KMS-11 (cell line): ENCODE data around the gene AAMDC.
"Not testable (repeated sequence)": the region's sequence is repeated elsewhere in the genome, so short reads cannot be mapped to it uniquely, and the experiment has no call there.

Experiments used
- H2AFZ ChIP-seq: fragments of 200-600 bp; sonication (generic); 2 replicates; pipeline ENCODE4 v1.6.1; 2016; ENCODE audit warnings: antibody characterized with exemption, mixed run types, low read depth
- H3K27ac ChIP-seq: fragments of 200-600 bp; sonication (generic); 2 replicates; pipeline ENCODE4 v1.6.1; 2016; ENCODE audit warnings: mild to moderate bottlenecking, mixed run types
- H3K27me3 ChIP-seq: fragments of 200-600 bp; sonication (generic); 2 replicates; pipeline ENCODE4 v1.6.1; 2017; ENCODE audit warnings: mild to moderate bottlenecking, low read depth, mixed run types, moderate library complexity; ENCODE audit not compliant: insufficient read depth
- H3K36me3 ChIP-seq: fragments of 200-600 bp; sonication (generic); 2 replicates; pipeline ENCODE4 v1.6.1; 2017; ENCODE audit warnings: mild to moderate bottlenecking, mixed run types; ENCODE audit not compliant: insufficient read depth
- H3K4me1 ChIP-seq: fragments of 200-600 bp; sonication (generic); 2 replicates; pipeline ENCODE4 v1.6.1; 2016; ENCODE audit warnings: mild to moderate bottlenecking, low read depth, mixed run types; ENCODE audit not compliant: poor library complexity, severe bottlenecking
- H3K4me2 ChIP-seq: fragments of 200-600 bp; sonication (generic); 2 replicates; pipeline ENCODE4 v1.7.0; 2016; ENCODE audit warnings: mild to moderate bottlenecking, mixed run types
- H3K4me3 ChIP-seq: fragments of 200-600 bp; sonication (generic); IDR thresholded peaks from 2 replicates; pipeline ENCODE4 v1.6.1; 2017; ENCODE audit warnings: low read depth, low read length, mixed read lengths; ENCODE audit not compliant: insufficient read depth
- H3K79me2 ChIP-seq: fragments of 200-600 bp; sonication (generic); 2 replicates; pipeline ENCODE4 v1.6.1; 2016; ENCODE audit warnings: low read depth, mixed run types; ENCODE audit not compliant: insufficient read depth
- H3K9ac ChIP-seq: fragments of 200-600 bp; sonication (generic); 2 replicates; pipeline ENCODE4 v1.6.1; 2016; ENCODE audit warnings: mild to moderate bottlenecking, mixed run types
- H4K20me1 ChIP-seq: fragments of 200-600 bp; sonication (generic); 2 replicates; pipeline ENCODE4 v1.6.1; 2016; ENCODE audit warnings: mild to moderate bottlenecking, mixed run types; ENCODE audit not compliant: insufficient read depth
- TF ChIP-seq, protein P1 (sequence below): fragments of 200-600 bp; sonication (generic); conservative IDR thresholded peaks from 2 replicates; pipeline ENCODE4 v1.6.1; 2017; ENCODE audit warnings: low read depth, mild to moderate bottlenecking, antibody characterized with exemption, low read length, moderate library complexity, mixed read lengths

Gene AAMDC

DNA sequence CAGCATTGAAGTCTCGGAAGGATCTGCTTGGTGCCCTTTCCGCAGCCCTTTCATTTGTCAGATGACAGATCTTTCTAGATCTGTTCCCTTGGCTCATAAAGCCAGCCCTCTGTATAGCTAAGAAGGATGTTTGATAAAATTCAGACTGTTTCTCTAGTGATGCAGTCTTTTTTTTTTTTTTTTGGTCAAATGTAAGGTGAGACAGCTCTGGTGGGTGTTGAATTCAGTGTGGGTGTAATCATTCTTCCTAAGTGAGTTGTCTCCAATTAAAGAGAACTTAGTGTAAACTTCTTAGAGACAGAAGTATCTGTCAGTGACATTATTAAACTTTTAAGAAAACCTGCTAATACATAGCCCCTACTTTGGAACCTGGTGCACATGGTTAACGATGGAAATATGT lies 53.3 kb downstream of the AAMDC start:
- TF ChIP-seq, protein P1, sequence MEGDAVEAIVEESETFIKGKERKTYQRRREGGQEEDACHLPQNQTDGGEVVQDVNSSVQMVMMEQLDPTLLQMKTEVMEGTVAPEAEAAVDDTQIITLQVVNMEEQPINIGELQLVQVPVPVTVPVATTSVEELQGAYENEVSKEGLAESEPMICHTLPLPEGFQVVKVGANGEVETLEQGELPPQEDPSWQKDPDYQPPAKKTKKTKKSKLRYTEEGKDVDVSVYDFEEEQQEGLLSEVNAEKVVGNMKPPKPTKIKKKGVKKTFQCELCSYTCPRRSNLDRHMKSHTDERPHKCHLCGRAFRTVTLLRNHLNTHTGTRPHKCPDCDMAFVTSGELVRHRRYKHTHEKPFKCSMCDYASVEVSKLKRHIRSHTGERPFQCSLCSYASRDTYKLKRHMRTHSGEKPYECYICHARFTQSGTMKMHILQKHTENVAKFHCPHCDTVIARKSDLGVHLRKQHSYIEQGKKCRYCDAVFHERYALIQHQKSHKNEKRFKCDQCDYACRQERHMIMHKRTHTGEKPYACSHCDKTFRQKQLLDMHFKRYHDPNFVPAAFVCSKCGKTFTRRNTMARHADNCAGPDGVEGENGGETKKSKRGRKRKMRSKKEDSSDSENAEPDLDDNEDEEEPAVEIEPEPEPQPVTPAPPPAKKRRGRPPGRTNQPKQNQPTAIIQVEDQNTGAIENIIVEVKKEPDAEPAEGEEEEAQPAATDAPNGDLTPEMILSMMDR = no peak
- Histone ChIP-seq H3K79me2 (no peaks in the 10 kb centered on the region), H3K4me1 (peaks cover 16% of the 10 kb centered on the region), H2AFZ (no peak overlapping the region), H3K27ac (no peak overlapping the region), H3K4me2 (no peak overlapping the region), H3K4me3 (no peak overlapping the region), H4K20me1 (no peaks in the 10 kb centered on the region), H3K9ac (no peak overlapping the region), H3K27me3 (no peaks in the 10 kb centered on the region), H3K36me3 (no peaks in the 10 kb centered on the region)

DNA sequence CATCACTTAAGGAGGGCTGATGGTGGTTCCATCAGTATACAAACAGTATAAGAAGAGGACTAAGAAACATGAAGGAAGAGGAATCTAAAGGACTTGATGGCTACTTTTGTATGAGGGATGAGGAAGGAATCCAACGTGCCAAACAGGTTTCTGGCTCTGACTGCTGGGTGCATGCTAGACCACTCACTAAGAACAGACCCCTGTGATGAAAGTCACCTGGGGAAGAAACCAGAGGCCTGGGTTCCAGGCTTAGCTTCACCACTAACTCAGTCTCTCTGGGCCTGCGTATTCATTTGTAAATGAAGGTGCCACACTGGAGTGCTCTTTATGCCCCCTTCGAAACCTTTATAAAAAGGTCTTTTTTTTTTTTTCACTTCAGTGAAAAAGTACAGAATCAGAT lies 55.1 kb downstream of the AAMDC start:
- H3K9ac ChIP-seq = no peak overlapping the region

DNA sequence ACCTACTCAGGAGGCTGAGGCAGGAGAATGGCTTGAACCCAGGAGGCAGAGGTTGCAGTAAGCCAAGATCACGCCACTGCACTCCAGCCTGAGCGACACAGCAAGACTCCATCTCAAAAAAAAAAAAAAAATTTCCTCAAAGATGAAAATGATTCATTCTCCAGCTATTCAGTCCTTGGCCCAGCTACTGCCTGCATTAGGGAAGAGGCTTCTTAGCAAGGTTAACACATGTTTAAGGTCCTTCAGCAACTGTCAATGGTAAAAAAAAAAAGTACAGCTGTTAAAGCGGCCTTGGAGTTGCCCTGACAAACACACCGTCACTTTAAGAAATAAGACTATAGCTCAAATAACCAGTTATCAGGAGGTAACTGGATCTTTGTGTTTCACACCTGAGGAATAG lies 57.3 kb downstream of the AAMDC start:
- not testable (repeated sequence) for H3K36me3 ChIP-seq, H3K9ac ChIP-seq, H3K27me3 ChIP-seq, H3K79me2 ChIP-seq, H3K4me3 ChIP-seq, H2AFZ ChIP-seq, H4K20me1 ChIP-seq
- H3K27ac ChIP-seq = peak overlapping the region; percentile 56; the same call in 1 of the 2 replicates
- peak overlapping the region; percentile 86; the same call in 1 of the 2 replicates for H3K4me2 ChIP-seq
- H3K4me1 ChIP-seq = peaks cover 45% of the 10 kb centered on the region

More for the DNA sequence above, 55.1 kb downstream of the AAMDC start:
- no peak overlapping the region for H3K4me2 ChIP-seq
- H3K36me3 ChIP-seq = no peaks in the 10 kb centered on the region
- no peak overlapping the region for H3K27ac ChIP-seq
- H2AFZ ChIP-seq = no peak overlapping the region
- peaks cover 34% of the 10 kb centered on the region for H3K4me1 ChIP-seq
- H3K79me2 ChIP-seq = no peaks in the 10 kb centered on the region
- H3K27me3 ChIP-seq = no peaks in the 10 kb centered on the region
- TF ChIP-seq, protein P1 = no peak
- H4K20me1 ChIP-seq = no peaks in the 10 kb centered on the region
- H3K4me3 ChIP-seq = no peak overlapping the region

DNA sequence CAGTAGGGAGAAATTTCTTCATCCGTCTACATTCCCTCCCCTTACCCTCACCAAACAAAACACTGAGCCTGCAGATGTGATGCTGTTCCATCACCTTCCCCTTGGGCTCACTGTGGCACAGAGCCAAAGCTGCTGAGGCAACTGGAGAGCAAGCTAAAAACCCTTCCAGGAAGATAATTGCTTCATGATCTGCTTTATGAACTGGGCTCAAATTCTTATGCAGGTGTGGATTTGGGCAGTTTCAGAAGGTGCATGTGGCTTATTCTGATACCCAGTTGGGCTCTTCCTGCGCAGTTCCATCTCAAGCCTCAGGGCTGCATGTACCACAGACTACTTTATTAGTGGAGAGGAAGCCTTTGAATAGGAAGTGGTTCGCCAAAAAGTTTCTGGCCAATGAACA lies 58.3 kb downstream of the AAMDC start:
- H3K36me3 ChIP-seq = no peaks in the 10 kb centered on the region; the same call in 1 of the 2 replicates
- peaks cover 47% of the 10 kb centered on the region for H3K4me1 ChIP-seq
- H4K20me1 ChIP-seq = no peaks in the 10 kb centered on the region
- peak overlapping the region; percentile 56 for H3K27ac ChIP-seq
- TF ChIP-seq, protein P1 = 0 out of 2 replicates have a peak, but pooled peaks have one; percentile 23
- no peak overlapping the region for H2AFZ ChIP-seq
- no peaks in the 10 kb centered on the region for H3K79me2 ChIP-seq
- no peak overlapping the region for H3K4me3 ChIP-seq
- H3K9ac ChIP-seq = no peak overlapping the region
- peak overlapping the region; percentile 86 for H3K4me2 ChIP-seq
- H3K27me3 ChIP-seq = no peaks in the 10 kb centered on the region

DNA sequence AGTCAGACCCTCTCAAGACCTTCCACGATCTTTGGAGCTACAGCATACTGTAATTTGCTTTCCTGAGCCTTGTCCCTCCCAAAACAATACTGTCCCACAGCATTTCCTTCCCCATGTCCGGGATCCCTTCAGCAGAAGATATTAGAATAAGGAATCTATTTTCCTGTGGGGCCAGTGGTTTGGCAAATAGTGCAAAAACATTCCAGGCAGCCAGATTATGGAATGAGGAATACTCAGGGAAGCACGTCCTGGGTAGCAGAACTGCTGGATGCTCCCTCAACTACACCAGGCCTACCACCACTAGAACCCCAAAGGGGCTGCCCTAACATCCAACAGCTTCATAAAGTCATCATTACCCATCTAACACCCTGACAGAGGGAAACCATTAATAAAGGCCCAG lies 61.5 kb downstream of the AAMDC start:
- H3K36me3 ChIP-seq = no peaks in the 10 kb centered on the region; the same call in 1 of the 2 replicates
- H3K27ac ChIP-seq = no peak overlapping the region
- H3K4me1 ChIP-seq = peaks cover 53% of the 10 kb centered on the region
- H3K79me2 ChIP-seq = no peaks in the 10 kb centered on the region
- no peak overlapping the region for H3K9ac ChIP-seq
- H4K20me1 ChIP-seq = no peaks in the 10 kb centered on the region
- H2AFZ ChIP-seq = no peak overlapping the region
- H3K4me3 ChIP-seq = no peak overlapping the region
- H3K27me3 ChIP-seq = no peaks in the 10 kb centered on the region
- no peak overlapping the region for H3K4me2 ChIP-seq
- TF ChIP-seq, protein P1 = no peak
